ENCODE measurements around the gene PTPRK. TPM values are rescaled to one million over a fixed set of nuclear protein-coding genes. Genes with fewer than 3 reads are reported as not detected.

PTPRK gene
- total and polyA plus RNA-seq, 4 donors = 8.2 to 224 (median 42.9) TPM

DNA sequence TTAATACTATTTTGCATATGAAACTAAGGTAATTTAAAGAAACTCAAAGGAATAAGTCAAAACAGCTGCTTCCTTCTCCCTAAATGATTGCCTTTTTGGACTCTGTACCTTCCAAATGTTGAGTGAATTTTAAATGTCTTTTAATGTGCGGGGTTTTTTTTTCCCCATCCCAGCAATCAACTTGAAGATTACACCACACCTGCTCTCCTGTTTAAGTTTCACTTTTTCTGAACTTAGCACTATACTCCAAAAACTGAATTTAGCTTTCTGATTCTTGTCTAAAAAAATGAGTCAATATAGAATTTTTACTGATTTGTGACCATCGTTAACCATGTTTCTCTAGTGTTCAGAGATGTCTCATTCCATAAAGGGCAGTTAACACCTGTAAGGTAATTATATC lies 398.8 kb downstream of the PTPRK start:
- no peaks in the 10 kb centered on the region for H3K27me3 ChIP-seq (ENCODE audit: control insufficient read depth in 3 of 3, insufficient read depth in 3 of 3, low read length in 2 of 3)
- DNase-seq (no peak), ATAC-seq (ENCODE audit: insufficient read depth, low FRiP score) (no peak)
- H3K36me3 ChIP-seq (ENCODE audit: control insufficient read depth in 4 of 4, insufficient read depth in 4 of 4, low read length in 4 of 4) = no peaks in the 10 kb centered on the region
- H3K4me1 ChIP-seq (ENCODE audit: control insufficient read depth in 5 of 5, insufficient read depth in 5 of 5, low read length in 5 of 5) = no peaks in the 10 kb centered on the region
- H3K9ac ChIP-seq (ENCODE audit: insufficient read depth in 1 of 2, low read length in 2 of 2) = no peak overlapping the region
- H3K4me3 ChIP-seq = no peak overlapping the region
- WGBS, 2 donors = 88 to 92% methylated on average over 2 of the region's 2 CpGs
- no peak overlapping the region for H3K27ac ChIP-seq (ENCODE audit: low read depth in 1 of 2, low read length in 1 of 2)
- TF ChIP-seq, protein P1, sequence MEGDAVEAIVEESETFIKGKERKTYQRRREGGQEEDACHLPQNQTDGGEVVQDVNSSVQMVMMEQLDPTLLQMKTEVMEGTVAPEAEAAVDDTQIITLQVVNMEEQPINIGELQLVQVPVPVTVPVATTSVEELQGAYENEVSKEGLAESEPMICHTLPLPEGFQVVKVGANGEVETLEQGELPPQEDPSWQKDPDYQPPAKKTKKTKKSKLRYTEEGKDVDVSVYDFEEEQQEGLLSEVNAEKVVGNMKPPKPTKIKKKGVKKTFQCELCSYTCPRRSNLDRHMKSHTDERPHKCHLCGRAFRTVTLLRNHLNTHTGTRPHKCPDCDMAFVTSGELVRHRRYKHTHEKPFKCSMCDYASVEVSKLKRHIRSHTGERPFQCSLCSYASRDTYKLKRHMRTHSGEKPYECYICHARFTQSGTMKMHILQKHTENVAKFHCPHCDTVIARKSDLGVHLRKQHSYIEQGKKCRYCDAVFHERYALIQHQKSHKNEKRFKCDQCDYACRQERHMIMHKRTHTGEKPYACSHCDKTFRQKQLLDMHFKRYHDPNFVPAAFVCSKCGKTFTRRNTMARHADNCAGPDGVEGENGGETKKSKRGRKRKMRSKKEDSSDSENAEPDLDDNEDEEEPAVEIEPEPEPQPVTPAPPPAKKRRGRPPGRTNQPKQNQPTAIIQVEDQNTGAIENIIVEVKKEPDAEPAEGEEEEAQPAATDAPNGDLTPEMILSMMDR (IDR thresholded peaks at IDR 0.05; ENCODE audit: control extremely low read depth, extremely low read depth) = no peak
- H3K9me3 ChIP-seq (ENCODE audit: control insufficient read depth in 4 of 4, insufficient read depth in 3 of 4, low read length in 3 of 4) = no peaks in the 10 kb centered on the region

DNA sequence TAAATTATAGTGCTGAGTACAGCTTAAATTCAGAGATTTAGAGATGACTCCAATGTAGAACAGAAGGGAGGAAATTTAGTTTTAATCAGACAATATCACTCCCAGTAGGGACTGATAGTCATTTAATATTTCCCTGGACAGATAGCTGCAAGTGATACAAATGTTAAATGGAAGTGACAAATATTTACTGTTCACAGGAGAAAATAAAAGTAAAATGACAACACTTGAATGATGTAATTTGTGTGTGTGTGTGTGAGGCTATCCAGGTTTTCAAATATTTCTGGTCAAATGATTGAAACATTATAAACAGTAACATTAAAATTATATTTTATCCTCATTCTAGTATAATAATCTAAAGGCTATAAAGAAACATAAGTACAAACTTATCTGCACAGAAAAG lies 399.2 kb downstream of the PTPRK start:
- H3K36me3 ChIP-seq (ENCODE audit: control insufficient read depth in 4 of 4, insufficient read depth in 4 of 4, low read length in 4 of 4) = no peaks in the 10 kb centered on the region
- H3K4me1 ChIP-seq (ENCODE audit: control insufficient read depth in 5 of 5, insufficient read depth in 5 of 5, low read length in 5 of 5) = no peaks in the 10 kb centered on the region
- no peak overlapping the region for H3K9ac ChIP-seq (ENCODE audit: insufficient read depth in 1 of 2, low read length in 2 of 2)
- no peaks in the 10 kb centered on the region for H3K9me3 ChIP-seq (ENCODE audit: control insufficient read depth in 4 of 4, insufficient read depth in 3 of 4, low read length in 3 of 4)
- H3K4me3 ChIP-seq = no peak overlapping the region
- TF ChIP-seq, protein P1 (IDR thresholded peaks at IDR 0.05; ENCODE audit: control extremely low read depth, extremely low read depth) = no peak
- no peak for ATAC-seq (ENCODE audit: insufficient read depth, low FRiP score)
- H3K27ac ChIP-seq (ENCODE audit: low read depth in 1 of 2, low read length in 1 of 2) = no peak overlapping the region
- DNase-seq = no peak
- no peaks in the 10 kb centered on the region for H3K27me3 ChIP-seq (ENCODE audit: control insufficient read depth in 3 of 3, insufficient read depth in 3 of 3, low read length in 2 of 3)

DNA sequence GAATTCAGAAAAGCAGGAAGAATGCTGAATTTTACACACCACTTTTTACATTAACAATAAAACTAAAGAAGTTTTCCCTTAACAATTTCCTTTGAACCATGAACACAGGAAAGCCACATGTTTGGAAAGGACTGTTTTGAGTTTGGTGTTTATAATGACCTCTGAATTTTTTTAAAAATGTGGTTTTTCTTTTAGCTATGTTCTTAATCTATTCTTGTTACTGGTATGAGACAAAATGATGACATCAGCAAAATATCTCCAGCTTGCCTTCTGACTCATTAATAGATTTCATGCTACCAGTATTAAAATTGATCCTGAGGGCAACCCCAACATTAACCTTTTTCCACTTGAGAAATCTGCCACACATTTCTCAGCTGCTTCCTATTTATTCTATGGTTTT lies 402.0 kb downstream of the PTPRK start:
- no peak for ATAC-seq (ENCODE audit: insufficient read depth, low FRiP score)
- no peak for DNase-seq
- H3K9me3 ChIP-seq (ENCODE audit: control insufficient read depth in 4 of 4, insufficient read depth in 3 of 4, low read length in 3 of 4) = no peaks in the 10 kb centered on the region

DNA sequence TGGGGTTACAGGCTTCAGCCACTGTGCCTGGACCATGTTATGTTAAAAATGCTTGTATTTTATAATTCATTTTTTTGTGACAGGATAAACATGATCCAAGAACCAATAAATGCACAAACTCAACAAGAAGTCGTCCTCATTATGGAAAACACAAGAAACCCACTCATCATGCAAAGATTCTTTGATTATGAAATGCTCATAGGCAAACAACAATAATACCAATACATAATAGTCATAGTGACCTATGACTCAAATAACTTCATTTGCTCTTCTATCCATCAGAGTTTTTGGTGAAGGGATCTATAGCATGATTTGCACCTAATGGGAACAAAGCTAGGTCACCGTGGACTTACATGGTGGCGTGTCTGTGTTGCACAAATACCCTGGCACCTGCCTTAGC lies 402.5 kb downstream of the PTPRK start:
- WGBS, 2 donors = 94 to 96% methylated on average over 3 of the region's 3 CpGs
- Histone ChIP-seq H3K27me3 (ENCODE audit: control insufficient read depth in 3 of 3, insufficient read depth in 3 of 3, low read length in 2 of 3) (no peaks in the 10 kb centered on the region), H3K27ac (ENCODE audit: low read depth in 1 of 2, low read length in 1 of 2) (no peak overlapping the region), H3K9me3 (ENCODE audit: control insufficient read depth in 4 of 4, insufficient read depth in 3 of 4, low read length in 3 of 4) (no peaks in the 10 kb centered on the region), H3K4me1 (ENCODE audit: control insufficient read depth in 5 of 5, insufficient read depth in 5 of 5, low read length in 5 of 5) (peaks cover 0 to 2% (median under 1%) of the 10 kb centered on the region in 5 donors), H3K4me3 (no peak overlapping the region), H3K36me3 (ENCODE audit: control insufficient read depth in 4 of 4, insufficient read depth in 4 of 4, low read length in 4 of 4) (no peaks in the 10 kb centered on the region), H3K9ac (ENCODE audit: insufficient read depth in 1 of 2, low read length in 2 of 2) (no peak overlapping the region)
- no peak for DNase-seq
- no peak for ATAC-seq (ENCODE audit: insufficient read depth, low FRiP score)
- TF ChIP-seq, protein P1 (IDR thresholded peaks at IDR 0.05; ENCODE audit: control extremely low read depth, extremely low read depth) = no peak

More for the DNA sequence above, 402.0 kb downstream of the PTPRK start:
- H3K9ac ChIP-seq (ENCODE audit: insufficient read depth in 1 of 2, low read length in 2 of 2) = no peak overlapping the region
- H3K27ac ChIP-seq (ENCODE audit: low read depth in 1 of 2, low read length in 1 of 2) = no peak overlapping the region
- TF ChIP-seq, protein P1 (IDR thresholded peaks at IDR 0.05; ENCODE audit: control extremely low read depth, extremely low read depth) = no peak
- H3K27me3 ChIP-seq (ENCODE audit: control insufficient read depth in 3 of 3, insufficient read depth in 3 of 3, low read length in 2 of 3) = no peaks in the 10 kb centered on the region
- H3K4me3 ChIP-seq = no peak overlapping the region
- H3K4me1 ChIP-seq (ENCODE audit: control insufficient read depth in 5 of 5, insufficient read depth in 5 of 5, low read length in 5 of 5) = peaks cover 0 to 2% (median 0%) of the 10 kb centered on the region in 5 donors
- H3K36me3 ChIP-seq (ENCODE audit: control insufficient read depth in 4 of 4, insufficient read depth in 4 of 4, low read length in 4 of 4) = no peaks in the 10 kb centered on the region

Measured in lung (tissue), 12 donors.